H9 (cell line): ENCODE data around the gene EHD1. TPM values are rescaled to one million over a fixed set of nuclear protein-coding genes. Genes with fewer than 3 reads are reported as not detected.
A peak's percentile ranks its signal among the peaks of the same experiment; 100 is the strongest.

Experiments used
- DNase-seq: peaks from one replicate; pipeline ENCODE4 v3.0.0-alpha.2; 2017
- H2AFZ ChIP-seq: one replicate; pipeline ENCODE4 v1.6.1; 2013; ENCODE audit warnings: mild to moderate bottlenecking, low read length, control low read depth, moderate library complexity
- H2AK5ac ChIP-seq: 2 replicates; pipeline ENCODE4 v1.6.1; 2013; ENCODE audit warnings: low read length, control low read depth, mixed read lengths; ENCODE audit not compliant: insufficient read length
- H2BK120ac ChIP-seq: one replicate; pipeline ENCODE4 v1.6.1; 2013; ENCODE audit warnings: low read depth, mild to moderate bottlenecking, low read length, control low read depth, inconsistent platforms; ENCODE audit not compliant: poor library complexity, severe bottlenecking
- H2BK12ac ChIP-seq: 2 replicates; pipeline ENCODE4 v1.6.1; 2013; ENCODE audit warnings: low read length, control low read depth, mixed read lengths, low read depth; ENCODE audit not compliant: insufficient read length
- H2BK15ac ChIP-seq: 2 replicates; pipeline ENCODE4 v1.6.1; 2013; ENCODE audit warnings: low read depth, low read length, control low read depth
- H2BK20ac ChIP-seq: one replicate; pipeline ENCODE4 v1.6.1; 2013; ENCODE audit warnings: low read depth, mild to moderate bottlenecking, low read length, control low read depth, inconsistent platforms; ENCODE audit not compliant: poor library complexity, severe bottlenecking
- H2BK5ac ChIP-seq: 2 replicates; pipeline ENCODE4 v1.6.1; 2013; ENCODE audit warnings: low read length, control low read depth, mixed read lengths; ENCODE audit not compliant: insufficient read length
- H3K14ac ChIP-seq: 2 replicates; pipeline ENCODE4 v1.6.1; 2013; ENCODE audit warnings: low read length, control low read depth; ENCODE audit not compliant: insufficient read depth
- H3K18ac ChIP-seq: 2 replicates; pipeline ENCODE4 v1.6.1; 2013; ENCODE audit warnings: low read depth, mild to moderate bottlenecking, mixed read lengths, low read length, control low read depth; ENCODE audit not compliant: insufficient read length
- H3K23ac ChIP-seq: 2 replicates; pipeline ENCODE4 v1.6.1; 2013; ENCODE audit warnings: low read length, control low read depth, mixed read lengths, low read depth; ENCODE audit not compliant: insufficient read length
- H3K23me2 ChIP-seq: 2 replicates; pipeline ENCODE4 v1.6.1; 2013; ENCODE audit warnings: low read depth, mild to moderate bottlenecking, mixed read lengths, low read length, control low read depth; ENCODE audit not compliant: insufficient read length, poor library complexity, severe bottlenecking
- H3K27ac ChIP-seq: 2 replicates; pipeline ENCODE4 v1.5.1; 2013; ENCODE audit warnings: low read length, control low read depth, mixed read lengths, low read depth; ENCODE audit not compliant: insufficient read length
- H3K27me3 ChIP-seq: 2 replicates; pipeline ENCODE4 v1.6.1; 2013; ENCODE audit warnings: low read length, control low read depth, inconsistent platforms; ENCODE audit not compliant: insufficient read depth
- H3K4ac ChIP-seq: 2 replicates; pipeline ENCODE4 v1.6.1; 2013; ENCODE audit warnings: low read depth, mild to moderate bottlenecking, control low read depth, inconsistent platforms, low read length, moderate library complexity
- H3K4me1 ChIP-seq: 2 replicates; pipeline ENCODE4 v1.6.1; 2013; ENCODE audit warnings: low read length, control low read depth, inconsistent platforms; ENCODE audit not compliant: insufficient read depth
- H3K4me2 ChIP-seq: 2 replicates; pipeline ENCODE4 v1.6.1; 2013; ENCODE audit warnings: low read length, control low read depth, mixed read lengths; ENCODE audit not compliant: insufficient read length, insufficient read depth
- H3K56ac ChIP-seq: 2 replicates; pipeline ENCODE4 v1.6.1; 2013; ENCODE audit warnings: low read depth, mild to moderate bottlenecking, mixed read lengths, low read length, control low read depth; ENCODE audit not compliant: insufficient read length
- H3K79me1 ChIP-seq: 2 replicates; pipeline ENCODE4 v1.6.1; 2013; ENCODE audit warnings: low read depth, mild to moderate bottlenecking, moderate library complexity, low read length, control low read depth, inconsistent platforms; ENCODE audit not compliant: insufficient read depth, poor library complexity, severe bottlenecking
- H3K79me2 ChIP-seq: 2 replicates; pipeline ENCODE4 v1.6.1; 2013; ENCODE audit warnings: low read length, control low read depth, inconsistent platforms; ENCODE audit not compliant: insufficient read depth
- H3K9ac ChIP-seq: 2 replicates; pipeline ENCODE4 v1.6.1; 2013; ENCODE audit warnings: low read length, control low read depth, mixed read lengths; ENCODE audit not compliant: insufficient read length; ENCODE audit errors: extremely low read depth
- H3K9me3 ChIP-seq: one replicate; pipeline ENCODE4 v1.6.1; 2013; ENCODE audit warnings: low read depth, low read length, inconsistent platforms; ENCODE audit not compliant: control insufficient read depth
- H3T11ph ChIP-seq: one replicate; pipeline ENCODE4 v1.6.1; 2013; ENCODE audit warnings: mild to moderate bottlenecking, low read length, control low read depth, inconsistent platforms
- H4K20me1 ChIP-seq: one replicate; pipeline ENCODE4 v1.6.1; 2013; ENCODE audit not compliant: control insufficient read depth, insufficient read length, insufficient read depth
- H4K5ac ChIP-seq: 2 replicates; pipeline ENCODE4 v1.6.1; 2013; ENCODE audit warnings: low read depth, mild to moderate bottlenecking, mixed read lengths, low read length, control low read depth; ENCODE audit not compliant: insufficient read length
- H4K8ac ChIP-seq: replicated peaks from 2 replicates; pipeline ENCODE4 v1.6.1; 2013; ENCODE audit warnings: low read length, control low read depth, mixed read lengths, low read depth; ENCODE audit not compliant: insufficient read length
- H4K91ac ChIP-seq: 2 replicates; pipeline ENCODE4 v1.6.1; 2013; ENCODE audit warnings: low read depth, mild to moderate bottlenecking, moderate library complexity, mixed read lengths, low read length, control low read depth; ENCODE audit not compliant: insufficient read length
- H3K27ac Mint-ChIP-seq, 3 experiments: 2 replicates in 2 of 3; 3 replicates in 1 of 3; pipeline ENCODE4 v1.8.0; 2020 to 2021; ENCODE audit warnings: mixed read lengths in 3 of 3, mild to moderate bottlenecking in 1 of 3, moderate library complexity in 1 of 3
- H3K27me3 Mint-ChIP-seq: 2 replicates; pipeline ENCODE4 v1.8.0; 2021; ENCODE audit warnings: low read depth, mild to moderate bottlenecking, moderate library complexity, mixed read lengths
- H3K36me3 Mint-ChIP-seq, 3 experiments: 2 replicates in 2 of 3; 3 replicates in 1 of 3; pipeline ENCODE4 v1.8.0; 2020 to 2021; ENCODE audit warnings: low read depth in 3 of 3, mixed read lengths in 3 of 3; ENCODE audit not compliant: insufficient read depth in 1 of 3
- H3K4me1 Mint-ChIP-seq, 2 experiments: 2 replicates each; pipeline ENCODE4 v1.8.0; 2020; ENCODE audit warnings: mixed read lengths in 2 of 2
- H3K4me3 Mint-ChIP-seq, 2 experiments: 2 replicates in 1 of 2; 3 replicates in 1 of 2; pipeline ENCODE4 v1.8.0; 2020 to 2021; ENCODE audit warnings: mild to moderate bottlenecking in 2 of 2, mixed read lengths in 2 of 2, moderate library complexity in 1 of 2
- H3K9me3 Mint-ChIP-seq, 2 experiments: 2 replicates in 1 of 2; 3 replicates in 1 of 2; pipeline ENCODE4 v1.8.0; 2020; ENCODE audit warnings: mild to moderate bottlenecking in 2 of 2, mixed read lengths in 2 of 2, moderate library complexity in 1 of 2
- WGBS: extraction: QIAGEN DNeasy Blood & Tissue Kit; methylation state at CpG from one replicate; pipeline ENCODE4 v1.1.7; 2013; ENCODE audit warnings: missing lambda C conversion rate, low lambda C conversion rate, mixed read lengths; ENCODE audit not compliant: insufficient read length; ENCODE audit errors: extremely low coverage; 5-methylcytosine and 5-hydroxymethylcytosine counted together
- total RNA-seq: library from RNA; stranded (reverse); gene quantifications from 2 replicates; pipeline ENCODE4 v1.2.1, GENCODE V29; 2021
- TF ChIP-seq, protein P1 (sequence below): fragments of 200-600 bp; sonication (generic); conservative IDR thresholded peaks from 3 replicates; pipeline ENCODE4 v1.8.0; 2021; ENCODE audit warnings: antibody characterized with exemption, mild to moderate bottlenecking

EHD1 gene
- total RNA-seq, 1 experiment from 2014 or later = 31.0 TPM

GRCh38 chr11:64878223-64878493 is 263 bp downstream of the EHD1 start:
- peak overlapping the region in 1 of 3 experiments; percentile 15; a peak in 1 of 7 replicates for H3K27ac Mint-ChIP-seq
- no peak for DNase-seq
- H3K27me3 ChIP-seq = no peaks in the 10 kb centered on the region
- no peak overlapping the region for H4K91ac ChIP-seq
- no peak overlapping the region for H2BK12ac ChIP-seq
- no peak overlapping the region for H3K4ac ChIP-seq
- H3K23me2 ChIP-seq = peaks cover 19% of the 10 kb centered on the region
- peaks cover 8% of the 10 kb centered on the region for H3K27me3 Mint-ChIP-seq
- no peak overlapping the region for H3K56ac ChIP-seq
- H4K8ac ChIP-seq = no peak overlapping the region
- H3K27ac ChIP-seq = no peak overlapping the region
- no peak overlapping the region for H4K5ac ChIP-seq
- H3K18ac ChIP-seq = no peak overlapping the region
- H2BK120ac ChIP-seq = no peak overlapping the region
- no peak overlapping the region for H2AK5ac ChIP-seq
- H3K4me1 Mint-ChIP-seq = peaks cover 23 to 26% of the 10 kb centered on the region in 2 experiments
- TF ChIP-seq, protein P1, sequence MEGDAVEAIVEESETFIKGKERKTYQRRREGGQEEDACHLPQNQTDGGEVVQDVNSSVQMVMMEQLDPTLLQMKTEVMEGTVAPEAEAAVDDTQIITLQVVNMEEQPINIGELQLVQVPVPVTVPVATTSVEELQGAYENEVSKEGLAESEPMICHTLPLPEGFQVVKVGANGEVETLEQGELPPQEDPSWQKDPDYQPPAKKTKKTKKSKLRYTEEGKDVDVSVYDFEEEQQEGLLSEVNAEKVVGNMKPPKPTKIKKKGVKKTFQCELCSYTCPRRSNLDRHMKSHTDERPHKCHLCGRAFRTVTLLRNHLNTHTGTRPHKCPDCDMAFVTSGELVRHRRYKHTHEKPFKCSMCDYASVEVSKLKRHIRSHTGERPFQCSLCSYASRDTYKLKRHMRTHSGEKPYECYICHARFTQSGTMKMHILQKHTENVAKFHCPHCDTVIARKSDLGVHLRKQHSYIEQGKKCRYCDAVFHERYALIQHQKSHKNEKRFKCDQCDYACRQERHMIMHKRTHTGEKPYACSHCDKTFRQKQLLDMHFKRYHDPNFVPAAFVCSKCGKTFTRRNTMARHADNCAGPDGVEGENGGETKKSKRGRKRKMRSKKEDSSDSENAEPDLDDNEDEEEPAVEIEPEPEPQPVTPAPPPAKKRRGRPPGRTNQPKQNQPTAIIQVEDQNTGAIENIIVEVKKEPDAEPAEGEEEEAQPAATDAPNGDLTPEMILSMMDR = no peak
- H3K9me3 Mint-ChIP-seq = no peaks in the 10 kb centered on the region; a peak in 1 of 5 replicates
- no peaks in the 10 kb centered on the region for H3K9me3 ChIP-seq
- H2BK15ac ChIP-seq = no peak overlapping the region
- H3K4me1 ChIP-seq = no peaks in the 10 kb centered on the region; the same call in 1 of the 2 replicates
- WGBS = no CpG with 5 or more reads among the region's 21 CpGs
- no peaks in the 10 kb centered on the region for H3K79me1 ChIP-seq
- H3K14ac ChIP-seq = peak overlapping the region; percentile 2; the same call in 1 of the 2 replicates
- no peak overlapping the region for H2BK5ac ChIP-seq
- H3K4me2 ChIP-seq = peak overlapping the region; percentile 73
- H2BK20ac ChIP-seq = no peak overlapping the region
- peak overlapping the region; percentile 81 to 87 for H3K4me3 Mint-ChIP-seq
- H3K79me2 ChIP-seq = no peaks in the 10 kb centered on the region
- peaks cover 2 to 8% (median 7%) of the 10 kb centered on the region in 3 experiments; a peak in 4 of 7 replicates for H3K36me3 Mint-ChIP-seq
- H3T11ph ChIP-seq = no peak overlapping the region
- H3K23ac ChIP-seq = no peak overlapping the region
- H4K20me1 ChIP-seq = no peaks in the 10 kb centered on the region
- H2AFZ ChIP-seq = no peak overlapping the region
- H3K9ac ChIP-seq = peak overlapping the region; percentile 44
